T-helper 9 cell (primary cell): ENCODE data around the gene C1orf159.
A peak's percentile ranks its signal among the peaks of the same experiment; 100 is the strongest.
"Not testable (repeated sequence)": the region's sequence is repeated elsewhere in the genome, so short reads cannot be mapped to it uniquely, and the experiment has no call there.

ENCODE experiments used
- DNase-seq: peaks from one replicate; pipeline ENCODE4 v3.0.0-alpha.2; 2020

The C1orf159 gene

DNA sequence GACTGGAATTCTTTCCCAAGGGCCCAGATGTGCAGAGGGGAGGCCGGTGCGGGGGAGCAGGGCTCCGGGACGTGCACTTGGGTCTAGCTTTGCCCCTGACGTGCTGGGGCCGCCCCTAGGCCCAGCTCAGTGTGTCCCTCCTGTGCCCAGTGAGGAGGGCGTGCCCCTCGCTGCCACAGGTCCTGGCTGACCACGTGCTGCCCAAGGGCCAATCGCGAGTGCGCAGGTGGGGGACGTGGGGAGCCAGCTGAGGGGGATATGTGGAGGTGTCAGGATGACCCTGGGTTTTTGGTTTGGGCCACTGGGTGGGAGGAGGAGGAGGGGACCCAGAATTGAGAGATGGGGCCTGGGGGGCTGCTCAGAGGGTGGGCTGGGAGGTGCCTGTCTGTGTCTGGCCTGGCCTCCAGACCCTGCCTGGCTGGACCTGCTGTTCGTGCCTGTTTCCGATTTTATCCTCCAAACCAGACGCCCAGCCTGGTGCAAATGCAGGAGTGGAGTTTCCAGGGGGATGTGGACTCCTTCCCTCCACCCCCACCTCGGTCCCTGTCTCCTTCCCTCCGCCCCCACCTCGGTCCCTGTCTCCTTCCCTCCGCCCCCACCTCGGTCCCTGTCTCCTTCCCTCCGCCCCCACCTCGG, 35.6 kb downstream of the C1orf159 start:
- DNase-seq: no peak

DNA sequence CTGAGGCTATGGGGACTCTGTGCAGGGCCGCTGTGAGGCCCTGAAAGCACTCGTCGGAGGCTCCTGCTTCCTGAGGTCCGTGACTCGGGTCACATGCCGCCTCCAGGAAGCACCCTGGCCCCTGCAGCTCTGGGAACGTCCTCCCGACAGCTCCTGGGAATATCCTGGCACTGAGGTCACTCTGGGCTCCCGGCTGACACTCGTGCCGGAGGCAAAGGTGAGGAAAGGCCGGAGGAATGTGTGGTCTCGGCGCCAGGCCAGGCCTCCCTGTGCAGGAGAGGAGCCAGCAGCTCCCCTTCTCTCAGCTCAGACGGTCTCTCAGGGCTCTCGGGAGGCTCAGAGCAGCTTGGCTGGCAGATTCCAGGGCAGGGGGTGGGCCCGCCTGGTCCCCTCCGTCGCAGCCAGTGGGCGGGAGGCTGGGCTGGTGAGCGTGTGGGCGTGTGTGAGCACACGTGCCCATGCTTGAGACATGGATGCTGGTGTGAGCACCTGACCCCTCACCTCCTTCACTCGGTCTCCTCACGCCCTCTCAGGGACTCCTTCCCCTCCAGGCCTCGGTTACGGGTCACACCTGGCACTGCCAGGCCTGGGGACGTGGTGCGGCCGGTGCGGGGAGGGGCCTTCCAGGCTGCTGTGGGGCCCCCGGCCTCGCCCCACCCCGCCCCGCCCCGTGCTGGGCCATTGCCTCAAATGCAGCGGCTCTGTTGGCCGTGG, 36.3 kb downstream of the C1orf159 start:
- DNase-seq: no peak

DNA sequence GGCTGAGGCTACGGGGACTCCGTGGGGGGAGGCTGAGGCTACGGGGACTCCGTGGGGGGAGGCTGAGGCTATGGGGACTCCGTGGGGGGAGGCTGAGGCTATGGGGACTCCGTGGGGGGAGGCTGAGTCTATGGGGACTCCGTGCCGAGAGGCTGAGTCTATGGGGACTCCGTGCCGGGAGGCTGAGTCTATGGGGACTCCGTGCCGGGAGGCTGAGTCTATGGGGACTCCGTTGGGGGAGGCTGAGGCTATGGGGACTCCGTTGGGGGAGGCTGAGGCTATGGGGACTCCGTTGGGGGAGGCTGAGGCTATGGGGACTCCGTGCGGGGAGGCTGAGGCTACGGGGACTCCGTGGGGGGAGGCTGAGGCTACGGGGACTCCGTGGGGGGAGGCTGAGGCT, 38.5 kb downstream of the C1orf159 start:
- DNase-seq: not testable (repeated sequence)

- DNase-seq: no peak
Measured at GRCh38 chr1:1075148-1075935, 40.5 kb downstream of the C1orf159 start.

DNA sequence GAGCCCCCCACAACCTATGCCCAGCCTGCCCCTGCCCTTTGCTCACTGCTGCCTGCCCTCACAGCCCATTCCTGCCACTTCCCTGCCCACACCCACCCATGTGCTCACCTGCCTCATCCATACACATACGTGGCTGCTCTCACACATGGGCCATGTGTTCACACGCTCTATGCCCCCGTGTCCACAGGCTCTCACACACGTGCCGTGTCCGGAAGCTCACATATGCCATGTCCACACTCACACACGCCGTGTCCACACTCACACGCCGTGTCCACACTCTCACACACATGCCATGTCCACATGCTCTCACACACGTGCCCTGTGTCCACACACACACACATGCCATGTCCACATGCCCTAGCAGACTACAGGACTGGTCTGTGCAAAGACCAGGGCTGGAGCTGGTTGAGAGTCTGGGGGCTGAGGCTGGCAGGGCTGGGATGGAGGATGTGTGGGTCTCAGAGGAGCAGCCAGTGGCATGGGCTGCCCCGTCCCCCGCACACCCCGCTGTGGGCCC, 41.2 kb downstream of the C1orf159 start:
- DNase-seq: no peak

DNA sequence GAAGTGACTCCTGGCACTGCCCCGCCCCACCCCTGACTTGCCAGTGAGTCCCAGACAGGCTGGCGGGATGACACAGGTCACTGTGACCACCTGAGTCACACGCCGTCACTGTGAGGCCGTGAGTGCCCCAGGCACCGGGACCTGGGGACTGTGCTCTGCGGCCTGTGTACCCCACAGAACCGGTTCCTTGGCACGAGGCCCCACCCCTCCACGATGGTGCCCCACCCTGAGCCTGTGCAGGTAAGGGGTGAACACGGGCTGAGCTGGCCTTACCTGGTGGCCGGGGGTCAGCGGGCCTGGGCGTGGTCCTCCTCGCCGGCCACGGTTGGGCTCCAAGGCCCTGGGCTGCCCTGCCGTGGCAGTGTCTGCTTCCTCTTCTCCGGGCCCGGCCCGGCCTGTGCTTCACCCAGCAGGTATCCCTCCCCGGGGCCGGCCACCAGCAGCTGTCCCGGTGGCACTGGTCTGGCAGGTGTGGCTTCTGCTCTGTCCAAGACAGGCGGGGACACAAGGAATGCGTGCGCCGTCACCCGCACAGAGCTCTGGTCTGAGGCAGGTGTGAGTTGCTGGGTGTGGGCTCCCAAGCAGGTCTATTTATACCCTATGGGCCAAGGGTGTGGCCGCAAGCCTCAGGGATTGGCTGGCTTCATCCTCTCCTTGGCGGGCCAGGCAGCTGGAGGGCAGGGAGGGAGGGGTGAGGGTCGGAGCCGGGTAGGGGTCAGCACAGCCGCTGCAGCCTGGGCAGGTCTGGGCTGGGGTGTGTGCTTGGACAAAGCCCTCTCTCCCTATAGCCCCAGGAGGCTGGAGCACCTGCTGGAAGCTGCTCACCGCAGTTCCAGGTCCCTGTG, 41.9 kb downstream of the C1orf159 start, which contains the start of gene RNF223:
Gene RNF223 (minus strand): TSS at position 564 of the 845 bp plus-strand sequence. CDS start 1,740 bp downstream, outside the sequence.
- DNase-seq: no peak

GRCh38 chr1:1072849-1073742, 42.8 kb downstream of the C1orf159 start:
- no peak for DNase-seq

GRCh38 chr1:1072299-1072848, 43.5 kb downstream of the C1orf159 start:
- no peak for DNase-seq

DNA sequence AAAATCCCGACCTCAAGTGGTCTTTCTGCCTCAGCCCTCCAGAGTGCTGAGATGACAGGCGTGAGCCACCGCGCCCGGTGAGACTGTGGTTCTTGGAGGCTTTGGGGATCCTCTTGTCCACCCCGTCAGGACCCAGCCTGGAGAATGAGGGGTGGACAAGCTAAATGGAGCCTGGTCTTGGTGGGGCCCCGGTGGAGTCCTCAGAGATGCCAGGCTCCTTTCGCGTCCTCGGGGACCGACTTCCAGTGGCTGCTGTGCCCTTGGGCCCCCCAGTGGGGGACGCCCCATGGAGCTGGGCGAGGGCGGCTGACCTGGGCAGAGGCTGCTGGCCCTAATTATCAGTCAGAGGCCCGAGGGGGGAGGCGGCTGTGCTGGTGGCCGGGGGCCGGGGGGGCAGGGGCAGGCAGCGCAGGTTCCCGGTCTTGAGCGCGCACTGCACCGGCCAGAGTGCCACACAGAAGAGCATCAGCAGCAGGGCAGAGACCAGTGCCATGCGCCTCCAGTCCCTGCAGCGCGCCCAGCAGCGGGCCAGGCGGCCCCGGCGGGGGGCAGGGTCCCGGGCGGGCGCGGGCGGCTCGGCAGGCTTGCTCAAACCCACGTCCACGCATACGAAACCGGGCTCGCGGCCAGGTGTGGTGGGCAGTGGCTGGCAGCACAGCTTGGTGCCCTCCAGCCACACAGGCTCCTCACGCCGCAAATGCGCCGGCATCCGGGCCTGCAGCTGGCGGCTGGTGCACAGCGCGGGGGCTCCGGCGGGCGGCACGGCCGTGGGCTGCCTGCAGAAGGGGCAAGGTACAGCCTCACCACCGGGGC, 44.2 kb downstream of the C1orf159 start:
- DNase-seq: no peak

DNA sequence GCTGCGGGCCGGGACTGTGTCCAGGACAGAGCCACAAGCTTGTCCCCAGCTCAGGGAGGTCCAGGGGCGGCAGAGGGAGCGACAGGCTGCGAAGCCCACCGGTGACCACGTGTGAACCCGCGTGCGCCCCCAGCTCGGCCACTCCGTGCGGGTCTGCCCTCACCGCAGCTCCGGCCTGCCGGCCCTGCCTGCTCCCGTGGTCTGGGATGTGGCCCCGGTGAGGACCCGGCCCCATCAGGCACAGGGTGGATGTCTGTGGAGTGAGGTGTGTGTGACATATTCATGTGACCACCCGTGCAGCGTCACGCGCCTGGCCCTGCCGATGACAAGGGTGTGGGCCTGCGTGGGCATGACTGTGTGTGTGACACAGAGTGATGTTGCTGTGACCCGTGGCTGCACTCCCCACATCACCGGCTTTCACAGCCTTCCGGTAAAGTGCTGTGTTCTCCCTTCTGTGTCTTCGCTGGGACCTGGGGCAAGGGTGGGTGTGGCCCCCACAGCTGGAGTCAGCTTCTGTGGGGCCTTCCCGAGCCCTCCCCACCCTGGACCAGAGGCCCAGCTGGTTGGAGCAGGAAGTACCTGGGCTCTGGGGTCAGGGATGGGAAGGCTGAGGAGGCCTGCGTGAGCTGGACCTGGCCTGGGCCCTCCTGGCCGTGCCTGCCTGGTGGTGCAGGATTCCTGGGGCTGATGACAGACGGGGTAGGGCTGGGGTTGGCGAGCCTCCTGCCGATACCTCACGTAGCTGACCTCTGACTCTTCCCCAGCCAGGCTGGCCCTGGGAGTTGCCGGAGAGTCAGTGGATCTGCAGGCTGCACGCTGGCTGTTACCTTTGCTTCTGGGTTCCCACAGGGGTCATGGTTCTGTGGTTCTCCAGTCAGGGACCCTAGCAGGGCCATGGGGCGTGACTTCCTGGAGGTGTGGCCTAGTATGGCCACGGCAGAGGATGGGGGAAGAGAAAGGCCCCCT, 45.9 kb downstream of the C1orf159 start:
- no peak for DNase-seq

- DNase-seq: peak; percentile 92
Measured at GRCh38 chr1:1069056-1069710, 46.7 kb downstream of the C1orf159 start.

- DNase-seq: peak; percentile 43
Measured at GRCh38 chr1:1068517-1069055, 47.3 kb downstream of the C1orf159 start.

DNA sequence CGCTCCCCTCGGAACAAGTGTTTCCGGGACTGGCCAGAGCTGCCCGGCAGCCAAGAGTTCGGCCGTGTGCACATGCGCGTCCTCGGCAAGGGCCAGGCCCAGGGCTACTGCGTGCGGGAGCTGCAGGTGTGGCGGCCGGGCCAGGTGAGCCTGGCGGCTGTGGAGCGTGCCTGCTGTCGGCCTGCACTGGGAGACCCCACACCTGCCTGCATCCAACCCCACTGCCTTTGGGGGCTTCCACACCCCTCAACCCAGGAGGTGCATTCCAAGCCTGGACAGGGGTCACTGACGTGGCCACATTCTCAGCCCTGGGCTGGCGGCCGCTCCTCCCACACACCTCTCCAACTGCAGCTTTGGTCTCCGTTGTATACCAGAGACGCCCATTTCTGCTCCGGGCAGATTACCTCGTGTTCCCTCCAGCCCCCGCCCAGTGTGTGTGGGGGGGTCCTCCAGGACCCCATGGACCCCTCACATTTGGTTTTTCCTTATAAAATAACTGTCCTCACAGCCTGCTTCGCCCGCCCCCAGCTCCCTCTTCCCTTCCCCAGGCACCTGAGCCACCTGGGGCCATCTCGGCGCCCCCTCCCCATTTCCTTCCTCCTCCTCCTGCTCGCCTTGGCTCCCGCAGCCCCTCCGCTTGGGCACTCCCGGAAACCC, 47.9 kb downstream of the C1orf159 start:
- DNase-seq: no peak

DNA sequence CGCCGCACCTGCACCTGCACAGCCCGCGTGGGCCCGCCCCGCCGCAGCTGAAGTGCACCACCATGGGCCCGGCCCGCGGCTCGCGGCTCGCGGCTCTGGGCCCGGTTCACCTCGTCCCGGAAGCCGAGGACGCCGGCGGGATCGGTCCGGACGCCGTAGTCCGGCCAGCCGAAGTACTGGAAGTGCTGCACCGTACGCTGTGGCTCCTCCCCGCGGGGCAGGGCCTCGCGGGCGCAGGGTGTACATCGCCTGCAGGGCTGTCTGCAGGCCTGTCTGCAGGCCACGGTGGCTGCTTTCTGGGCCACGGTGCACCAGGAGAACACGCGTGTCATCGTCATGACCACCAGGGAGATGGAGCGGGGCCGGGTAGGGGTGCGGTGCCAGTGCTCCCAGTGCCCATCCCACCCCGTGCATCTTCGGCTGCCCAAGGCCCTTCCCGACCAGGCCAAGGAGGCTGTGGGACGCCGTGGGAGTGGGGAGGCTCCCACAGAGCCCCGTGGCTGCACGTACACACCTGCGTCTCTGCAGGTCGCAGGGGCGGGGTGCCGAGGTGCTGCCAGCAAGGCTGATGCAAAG, 48.5 kb downstream of the C1orf159 start:
- no peak for DNase-seq

GRCh38 chr1:1066403-1067283, 49.2 kb downstream of the C1orf159 start:
- no peak for DNase-seq

GRCh38 chr1:1065940-1066304, 50.0 kb downstream of the C1orf159 start:
- DNase-seq: not testable (repeated sequence)
